ENCODE data around the gene CLBA1.
"Not testable (repeated sequence)": the region's sequence is repeated elsewhere in the genome, so short reads cannot be mapped to it uniquely, and the experiment has no call there.

The CLBA1 gene

DNA sequence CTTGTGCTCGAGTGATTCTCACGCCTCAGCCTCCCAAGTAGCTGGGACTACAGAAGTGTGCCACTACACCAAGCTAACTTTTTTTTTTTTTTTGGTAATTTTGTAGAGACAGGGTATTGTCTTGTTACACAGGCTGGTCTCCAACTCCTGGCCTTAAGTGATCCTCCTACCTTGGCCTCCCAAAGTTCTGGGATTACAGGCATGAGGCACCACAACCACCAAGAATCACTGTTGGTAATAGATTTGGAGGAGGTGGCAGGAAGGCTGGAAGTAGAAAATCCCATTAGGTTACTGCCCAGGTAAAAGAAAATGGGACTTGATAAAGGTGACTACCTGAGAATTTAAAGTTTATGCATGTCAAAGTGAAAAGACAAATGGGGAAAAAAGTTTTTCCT is 36.7 kb downstream of the CLBA1 start:
- no peak for DNase-seq (ENCODE audit: low spot score)

GRCh38 chr14:105023144-105023543 is 37.6 kb downstream of the CLBA1 start:
- DNase-seq (ENCODE audit: low spot score), result no peak

GRCh38 chr14:105023791-105024480 is 38.3 kb downstream of the CLBA1 start:
- no peak for DNase-seq (ENCODE audit: low spot score)

DNA sequence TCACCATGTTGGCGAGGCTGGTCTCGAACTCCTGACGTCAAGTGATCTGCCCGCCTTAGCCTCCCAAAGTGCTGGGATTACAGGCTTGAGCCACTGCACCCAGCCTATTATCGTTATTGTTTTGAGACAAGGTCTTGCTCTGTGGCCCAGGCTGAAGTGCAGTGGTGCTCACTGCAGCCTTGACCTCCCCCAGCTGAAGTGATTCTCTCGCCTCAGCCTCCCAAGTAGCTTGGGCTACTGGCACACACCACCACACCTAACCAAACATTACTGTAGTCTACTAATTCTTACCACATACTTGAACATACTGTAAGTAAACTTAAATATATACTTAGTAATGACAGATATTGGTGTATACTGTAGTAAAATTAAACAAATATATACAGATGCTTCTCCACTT is 39.8 kb downstream of the CLBA1 start:
- DNase-seq (ENCODE audit: low spot score), result no peak

- no peak for DNase-seq (ENCODE audit: low spot score)
These were observed 40.6 kb downstream of the CLBA1 start for GRCh38 chr14:105026033-105026785.

GRCh38 chr14:105026802-105027563 is 41.4 kb downstream of the CLBA1 start:
- DNase-seq (ENCODE audit: low spot score), result no peak

- not testable (repeated sequence) for DNase-seq (ENCODE audit: low spot score)
These were observed 42.1 kb downstream of the CLBA1 start for GRCh38 chr14:105027718-105028117.

GRCh38 chr14:105028251-105028927 is 42.8 kb downstream of the CLBA1 start:
- DNase-seq (ENCODE audit: low spot score), result no peak

- DNase-seq (ENCODE audit: low spot score), result no peak
These were observed 43.8 kb downstream of the CLBA1 start for GRCh38 chr14:105029402-105029801.

DNA sequence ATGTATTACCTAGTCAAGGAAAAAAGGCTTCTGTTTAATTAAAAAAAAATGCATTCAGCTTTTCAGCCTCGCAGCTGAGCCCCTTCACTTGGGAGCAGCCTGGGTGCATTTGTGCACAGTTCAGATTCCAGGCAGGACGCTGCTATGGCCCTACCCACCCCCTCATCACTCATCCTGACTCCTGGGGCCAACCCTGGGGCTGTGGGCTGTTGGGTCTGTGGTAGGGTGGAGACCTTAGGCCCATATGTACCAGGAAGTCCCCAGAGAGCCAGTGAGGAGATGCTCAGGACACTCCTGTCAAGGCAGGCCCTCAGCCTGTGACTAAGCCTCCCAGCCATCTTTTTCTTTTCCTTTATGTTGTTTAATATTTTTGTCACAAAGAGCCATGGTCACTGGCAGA is 44.6 kb downstream of the CLBA1 start:
- no peak for DNase-seq (ENCODE audit: low spot score)

DNA sequence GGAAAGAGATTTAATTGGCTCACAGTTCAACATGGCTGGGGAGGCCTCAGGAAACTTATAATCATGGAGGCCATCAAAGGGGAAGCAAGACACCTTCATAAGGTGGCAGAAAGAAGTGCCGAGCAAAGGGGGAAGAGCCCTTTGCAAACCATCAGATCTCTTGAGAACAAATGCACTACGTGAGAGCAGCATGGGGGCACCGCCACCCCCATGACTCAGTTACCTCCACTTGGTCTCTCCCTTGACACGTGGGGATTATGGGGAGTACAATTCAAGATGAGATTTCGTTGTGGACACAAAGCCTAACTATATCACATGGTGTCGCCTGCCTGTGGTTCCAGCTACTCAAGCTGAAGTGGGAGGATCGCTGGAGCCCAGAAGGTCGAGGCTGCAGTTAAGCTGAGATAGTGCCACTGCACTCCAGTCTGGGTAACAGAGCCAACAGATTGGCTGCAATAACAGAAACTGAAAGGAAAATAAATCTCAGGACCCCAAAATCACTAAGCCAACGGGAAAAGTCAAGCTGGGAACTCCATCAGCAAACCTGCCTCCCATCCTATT is 45.3 kb downstream of the CLBA1 start:
- DNase-seq (ENCODE audit: low spot score), result no peak

GRCh38 chr14:105032451-105032901 is 46.9 kb downstream of the CLBA1 start:
- not testable (repeated sequence) for DNase-seq (ENCODE audit: low spot score)

DNA sequence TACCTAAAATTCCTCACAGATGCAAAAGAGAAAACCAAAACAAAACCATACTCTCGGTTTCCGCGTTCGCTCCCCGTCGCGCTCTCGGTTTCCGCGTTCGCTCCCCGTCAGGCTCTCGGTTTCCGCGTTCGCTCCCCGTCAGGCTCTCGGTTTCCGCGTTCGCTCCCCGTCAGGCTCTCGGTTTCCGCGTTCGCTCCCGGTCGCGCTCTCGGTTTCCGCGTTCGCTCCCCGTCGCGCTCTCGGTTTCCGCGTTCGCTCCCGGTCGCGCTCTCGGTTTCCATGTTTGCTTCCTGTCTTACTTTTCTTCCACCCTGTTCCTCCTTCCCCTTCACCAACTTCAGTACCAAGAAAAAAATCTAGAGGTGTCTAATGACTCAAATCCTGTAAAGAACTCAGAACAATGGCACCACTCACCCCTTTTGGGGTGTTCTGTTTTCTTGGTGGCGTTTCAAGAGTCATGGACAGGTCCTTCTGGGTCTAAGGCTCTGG is 47.9 kb downstream of the CLBA1 start:
- DNase-seq (ENCODE audit: low spot score), result not testable (repeated sequence)

- DNase-seq (ENCODE audit: low spot score), result no peak
These were observed 48.9 kb downstream of the CLBA1 start for GRCh38 chr14:105034315-105035039.

GRCh38 chr14:105035616-105036015 is 50.0 kb downstream of the CLBA1 start:
- DNase-seq (ENCODE audit: low spot score), result not testable (repeated sequence)

GRCh38 chr14:105039458-105040205 is 54.0 kb downstream of the CLBA1 start:
- DNase-seq (ENCODE audit: low spot score), result no peak

DNA sequence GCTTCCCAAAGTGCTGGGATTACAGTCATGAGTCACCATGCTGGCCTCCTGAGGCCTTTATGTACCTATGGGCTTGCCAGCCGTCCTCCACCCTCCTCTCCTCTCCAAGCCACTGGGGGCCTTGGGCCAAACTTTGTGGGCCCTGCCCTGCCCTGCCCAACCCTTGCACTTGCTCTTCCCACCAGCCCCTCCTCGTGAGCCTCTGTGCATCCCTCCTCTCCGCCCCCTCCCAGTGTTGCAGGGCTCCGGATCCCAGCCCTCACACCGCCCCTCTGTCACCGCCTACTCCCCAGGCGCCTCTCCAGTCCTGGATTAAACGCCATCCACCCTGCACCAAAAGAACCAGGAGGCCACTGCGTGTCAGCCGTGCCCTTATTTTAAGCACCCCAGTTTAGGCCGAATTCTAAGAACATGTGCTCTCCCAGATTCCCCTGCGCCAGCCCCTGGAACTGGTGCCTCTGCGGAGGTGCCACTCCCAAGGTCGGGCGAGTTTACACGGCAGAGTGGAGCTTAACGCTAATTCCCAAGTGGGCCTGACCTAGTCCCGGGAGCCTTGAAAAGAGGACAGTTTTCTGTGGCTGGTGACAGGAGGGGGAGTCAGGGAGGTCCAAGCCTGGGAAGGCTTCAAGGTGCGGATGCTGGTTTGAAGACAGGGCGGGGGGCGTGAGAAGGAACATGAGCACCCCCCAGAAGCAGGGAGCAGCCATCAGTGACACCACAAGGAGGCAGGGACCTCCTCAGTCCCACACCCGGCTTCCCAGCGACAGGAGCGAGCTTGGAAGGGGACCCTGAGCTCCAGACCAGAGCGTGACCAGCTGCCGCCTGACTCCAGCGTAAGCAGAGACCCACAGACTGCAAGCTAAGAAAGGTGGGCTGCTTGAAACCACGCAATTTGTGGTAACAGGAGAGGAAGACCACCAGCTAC is 56.5 kb downstream of the CLBA1 start:
- no peak for DNase-seq (ENCODE audit: low spot score)

DNA sequence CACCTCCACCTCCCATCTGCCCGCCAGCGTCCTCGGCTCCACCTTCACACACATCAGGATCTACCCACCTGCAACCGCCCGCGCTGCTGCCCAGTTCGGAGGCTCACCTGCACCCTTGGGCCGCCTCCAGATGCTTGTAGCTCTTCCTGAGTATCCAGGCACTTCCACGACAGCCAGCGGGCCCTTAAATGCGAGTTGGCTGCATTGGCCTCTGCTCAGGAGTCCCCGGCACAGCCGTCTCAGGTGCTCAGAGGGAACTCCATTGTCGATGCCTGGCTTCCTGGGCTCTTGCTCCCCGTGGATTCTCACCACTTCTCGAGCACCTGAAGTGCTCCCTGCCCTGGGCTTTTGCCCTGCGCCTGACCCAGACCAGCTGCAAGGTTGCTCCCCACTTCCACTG is 57.2 kb downstream of the CLBA1 start:
- DNase-seq (ENCODE audit: low spot score), result no peak

GRCh38 chr14:105043641-105044040 is 58.1 kb downstream of the CLBA1 start:
- DNase-seq (ENCODE audit: low spot score), result no peak

All from Ammon's horn (tissue), 1 donor.